Testis (tissue), 2 donors: ENCODE data around the gene NIPSNAP2.

Source experiments
- POLR2A ChIP-seq: fragments of 450-650 bp; IDR thresholded peaks from one replicate; pipeline ENCODE4 v1.6.1; 2017; ENCODE audit warnings: antibody characterized with exemption, mild to moderate bottlenecking, moderate library complexity
- TF ChIP-seq, protein P1 (sequence below), 3 experiments: fragments of 450-650 bp in 2 of 3; fragments of 200-600 bp in 1 of 3; sonication (generic) in 1 of 3; IDR thresholded peaks; one replicate each; pipeline ENCODE4 v1.5.1; 2016 to 2019; ENCODE audit warnings: antibody characterized with exemption in 3 of 3, mild to moderate bottlenecking in 2 of 3, moderate library complexity in 1 of 3

DNA sequence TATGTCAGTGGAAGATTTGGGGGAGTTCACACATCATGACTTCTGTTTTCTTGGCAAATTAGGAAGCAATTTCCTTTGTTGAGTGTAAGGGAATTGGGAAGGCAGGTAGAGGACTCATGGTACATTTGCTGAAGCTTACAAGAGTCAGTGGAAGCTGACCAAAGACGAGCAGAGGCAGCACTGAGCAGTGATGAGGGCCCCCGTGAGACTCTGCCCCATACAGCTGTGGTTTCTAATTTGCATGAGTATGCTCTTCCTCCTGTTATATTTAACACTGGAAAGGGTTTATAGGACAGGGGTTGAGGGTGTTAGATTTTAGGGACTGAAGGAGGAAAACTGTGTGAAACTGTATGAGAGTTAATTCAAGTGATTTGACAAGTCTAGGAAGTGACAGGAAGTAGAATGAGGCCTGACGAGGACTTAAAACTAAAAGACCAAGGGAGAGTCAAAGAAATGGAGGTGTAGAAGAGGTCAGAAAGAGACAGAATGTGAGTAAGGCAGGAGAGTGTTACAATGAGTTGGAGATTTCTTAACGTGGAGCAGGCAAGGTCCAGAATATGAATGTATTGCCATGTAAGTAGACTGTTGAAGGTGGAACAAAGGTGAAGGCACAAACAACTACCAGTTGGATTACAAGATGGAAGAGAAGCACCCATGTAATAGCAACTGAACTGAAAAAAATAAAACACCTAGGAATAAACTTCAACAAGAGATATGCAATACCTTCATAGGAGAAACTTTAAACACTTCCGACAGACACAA lies 36.2 kb upstream of the NIPSNAP2 start:
- TF ChIP-seq, protein P1, sequence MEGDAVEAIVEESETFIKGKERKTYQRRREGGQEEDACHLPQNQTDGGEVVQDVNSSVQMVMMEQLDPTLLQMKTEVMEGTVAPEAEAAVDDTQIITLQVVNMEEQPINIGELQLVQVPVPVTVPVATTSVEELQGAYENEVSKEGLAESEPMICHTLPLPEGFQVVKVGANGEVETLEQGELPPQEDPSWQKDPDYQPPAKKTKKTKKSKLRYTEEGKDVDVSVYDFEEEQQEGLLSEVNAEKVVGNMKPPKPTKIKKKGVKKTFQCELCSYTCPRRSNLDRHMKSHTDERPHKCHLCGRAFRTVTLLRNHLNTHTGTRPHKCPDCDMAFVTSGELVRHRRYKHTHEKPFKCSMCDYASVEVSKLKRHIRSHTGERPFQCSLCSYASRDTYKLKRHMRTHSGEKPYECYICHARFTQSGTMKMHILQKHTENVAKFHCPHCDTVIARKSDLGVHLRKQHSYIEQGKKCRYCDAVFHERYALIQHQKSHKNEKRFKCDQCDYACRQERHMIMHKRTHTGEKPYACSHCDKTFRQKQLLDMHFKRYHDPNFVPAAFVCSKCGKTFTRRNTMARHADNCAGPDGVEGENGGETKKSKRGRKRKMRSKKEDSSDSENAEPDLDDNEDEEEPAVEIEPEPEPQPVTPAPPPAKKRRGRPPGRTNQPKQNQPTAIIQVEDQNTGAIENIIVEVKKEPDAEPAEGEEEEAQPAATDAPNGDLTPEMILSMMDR (IDR thresholded peaks at IDR 0.05), result no peak
- no peak for TF ChIP-seq POLR2A
